Body of pancreas (tissue), 4 donors: ENCODE measurements around the gene CAMK2A.

Source experiments
- POLR2A ChIP-seq, 3 donors: fragments of 450-650 bp; IDR thresholded peaks; one replicate each; pipeline ENCODE4 v1.6.1; 2016; ENCODE audit warnings: antibody characterized with exemption in 3 of 3, mild to moderate bottlenecking in 2 of 3
- TF ChIP-seq, protein P1 (sequence below), 7 experiments: fragments of 450-650 bp in 4 of 7; fragments of 200-600 bp in 3 of 7; sonication (generic) in 3 of 7; IDR thresholded peaks; one replicate each; pipeline ENCODE4 v1.5.1; 2016 to 2019; ENCODE audit warnings: antibody characterized with exemption in 7 of 7

DNA sequence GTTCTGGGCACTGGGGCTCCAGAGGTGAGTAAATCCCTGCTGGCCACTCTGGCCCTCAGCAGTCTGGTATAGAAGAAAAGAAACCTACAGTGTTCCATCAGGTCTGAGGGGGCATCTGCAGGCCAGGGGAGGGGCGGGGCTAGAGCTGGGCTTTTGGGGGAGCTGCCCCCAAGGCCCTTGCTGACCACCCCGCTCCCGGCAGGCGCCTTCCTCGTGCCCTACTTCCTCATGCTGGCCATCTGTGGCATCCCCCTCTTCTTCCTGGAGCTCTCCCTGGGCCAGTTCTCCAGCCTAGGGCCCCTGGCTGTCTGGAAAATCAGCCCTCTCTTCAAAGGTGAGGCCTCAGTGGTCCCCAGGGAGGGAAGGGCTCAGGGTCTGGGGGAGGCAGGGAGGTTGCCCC, 93.1 kb downstream of the CAMK2A start:
- TF ChIP-seq, protein P1, sequence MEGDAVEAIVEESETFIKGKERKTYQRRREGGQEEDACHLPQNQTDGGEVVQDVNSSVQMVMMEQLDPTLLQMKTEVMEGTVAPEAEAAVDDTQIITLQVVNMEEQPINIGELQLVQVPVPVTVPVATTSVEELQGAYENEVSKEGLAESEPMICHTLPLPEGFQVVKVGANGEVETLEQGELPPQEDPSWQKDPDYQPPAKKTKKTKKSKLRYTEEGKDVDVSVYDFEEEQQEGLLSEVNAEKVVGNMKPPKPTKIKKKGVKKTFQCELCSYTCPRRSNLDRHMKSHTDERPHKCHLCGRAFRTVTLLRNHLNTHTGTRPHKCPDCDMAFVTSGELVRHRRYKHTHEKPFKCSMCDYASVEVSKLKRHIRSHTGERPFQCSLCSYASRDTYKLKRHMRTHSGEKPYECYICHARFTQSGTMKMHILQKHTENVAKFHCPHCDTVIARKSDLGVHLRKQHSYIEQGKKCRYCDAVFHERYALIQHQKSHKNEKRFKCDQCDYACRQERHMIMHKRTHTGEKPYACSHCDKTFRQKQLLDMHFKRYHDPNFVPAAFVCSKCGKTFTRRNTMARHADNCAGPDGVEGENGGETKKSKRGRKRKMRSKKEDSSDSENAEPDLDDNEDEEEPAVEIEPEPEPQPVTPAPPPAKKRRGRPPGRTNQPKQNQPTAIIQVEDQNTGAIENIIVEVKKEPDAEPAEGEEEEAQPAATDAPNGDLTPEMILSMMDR (IDR thresholded peaks at IDR 0.05): no peak
- no peak for TF ChIP-seq POLR2A (IDR thresholded peaks at IDR 0.05)
